OCI-LY3 (cell line): Measurements from ENCODE around the gene CHPT1.

Experiments used
- H2AFZ ChIP-seq: fragments of 200-600, 300-600 bp; shearing (Covaris generic); 2 replicates; pipeline ENCODE4 v1.6.0; 2014; ENCODE audit warnings: antibody characterized with exemption, low read depth, low read length
- H3K27ac ChIP-seq: fragments of 200-600, 300-600 bp; sonication (generic); 2 replicates; pipeline ENCODE4 v1.5.1; 2014; ENCODE audit warnings: mild to moderate bottlenecking, low read length, moderate library complexity, mixed read lengths
- H3K27me3 ChIP-seq: fragments of 200-600, 300-600 bp; sonication (generic); 2 replicates; pipeline ENCODE4 v1.6.1; 2014; ENCODE audit warnings: low read depth, low read length, mixed read lengths
- H3K36me3 ChIP-seq: fragments of 200-600, 300-600 bp; sonication (generic); replicated peaks from 2 replicates; pipeline ENCODE3; 2014; ENCODE audit warnings: low read depth, low read length, mixed read lengths
- H3K4me1 ChIP-seq: fragments of 300-600, 200-600 bp; sonication (generic); 2 replicates; pipeline ENCODE4 v1.6.1; 2014; ENCODE audit warnings: low read length, mixed read lengths
- H3K4me2 ChIP-seq: fragments of 200-600, 300-600 bp; sonication (generic); 2 replicates; pipeline ENCODE4 v1.6.1; 2014; ENCODE audit warnings: low read length, mixed read lengths
- H3K4me3 ChIP-seq: fragments of 300-600, 200-600 bp; sonication (generic); 2 replicates; pipeline ENCODE4 v1.5.1; 2014; ENCODE audit warnings: antibody characterized with exemption, mild to moderate bottlenecking, low read length, moderate library complexity
- H3K79me2 ChIP-seq: fragments of 300-600, 200-600 bp; shearing (Covaris generic); 2 replicates; pipeline ENCODE4 v1.6.1; 2014; ENCODE audit warnings: mild to moderate bottlenecking, low read length, mixed read lengths
- H3K9ac ChIP-seq: fragments of 300-600, 200-600 bp; shearing (Covaris generic); 2 replicates; pipeline ENCODE4 v1.6.0; 2014; ENCODE audit warnings: mild to moderate bottlenecking, low read length, moderate library complexity
- H3K9me3 ChIP-seq: fragments of 200-600, 300-600 bp; shearing (Covaris generic); 2 replicates; pipeline ENCODE4 v1.6.1; 2014; ENCODE audit warnings: low read length, mixed read lengths; ENCODE audit not compliant: insufficient read depth
- H4K20me1 ChIP-seq: fragments of 200-600, 300-600 bp; sonication (generic); 2 replicates; pipeline ENCODE4 v1.6.1; 2016; ENCODE audit warnings: low read length, mixed read lengths; ENCODE audit not compliant: insufficient read depth
- CTCF ChIP-seq: fragments of 200-600, 300-600 bp; sonication (generic); IDR thresholded peaks from 2 replicates; pipeline ENCODE4 v1.5.1; 2014; ENCODE audit warnings: antibody characterized with exemption, low read length, low read depth
- EZH2phosphoT487 ChIP-seq: fragments of 200-600 bp; shearing (Covaris generic); IDR thresholded peaks from 2 replicates; pipeline ENCODE4 v1.6.1; 2018; ENCODE audit warnings: antibody characterized with exemption, mixed run types, low read depth

CHPT1 gene

GRCh38 chr12:101740566-101740965 lies 43.1 kb downstream of the CHPT1 start:
- H3K4me3 ChIP-seq: no peak overlapping the region
- no peak overlapping the region for H2AFZ ChIP-seq
- no peak overlapping the region for H3K9ac ChIP-seq
- no peaks in the 10 kb centered on the region for H3K27me3 ChIP-seq
- no peak overlapping the region for H3K4me2 ChIP-seq
- no peaks in the 10 kb centered on the region for H3K79me2 ChIP-seq
- TF ChIP-seq CTCF: no peak
- TF ChIP-seq EZH2phosphoT487: no peak
- no peaks in the 10 kb centered on the region for H3K4me1 ChIP-seq
- H3K9me3 ChIP-seq: no peaks in the 10 kb centered on the region
- peaks cover 3% of the 10 kb centered on the region for H3K36me3 ChIP-seq
- H4K20me1 ChIP-seq: no peaks in the 10 kb centered on the region
- no peak overlapping the region for H3K27ac ChIP-seq

- H3K4me2 ChIP-seq: no peak overlapping the region
- H4K20me1 ChIP-seq: no peaks in the 10 kb centered on the region
- no peaks in the 10 kb centered on the region for H3K4me1 ChIP-seq
- H3K36me3 ChIP-seq: peaks cover 3% of the 10 kb centered on the region
- no peak for TF ChIP-seq EZH2phosphoT487
- H3K27me3 ChIP-seq: no peaks in the 10 kb centered on the region
- H3K4me3 ChIP-seq: no peak overlapping the region
- no peaks in the 10 kb centered on the region for H3K9me3 ChIP-seq
- no peak overlapping the region for H3K9ac ChIP-seq
- no peak overlapping the region for H3K27ac ChIP-seq
- H3K79me2 ChIP-seq: no peaks in the 10 kb centered on the region
- no peak overlapping the region for H2AFZ ChIP-seq
These were observed 43.5 kb downstream of the CHPT1 start for GRCh38 chr12:101740980-101741379.

GRCh38 chr12:101743242-101743641 lies 45.8 kb downstream of the CHPT1 start:
- no peak overlapping the region for H3K4me3 ChIP-seq
- H3K27ac ChIP-seq: no peak overlapping the region
- no peak overlapping the region for H2AFZ ChIP-seq
- no peaks in the 10 kb centered on the region for H3K79me2 ChIP-seq
- TF ChIP-seq EZH2phosphoT487 (no peak), CTCF (no peak)
- no peaks in the 10 kb centered on the region for H3K9me3 ChIP-seq
- no peaks in the 10 kb centered on the region for H3K4me1 ChIP-seq
- no peak overlapping the region for H3K9ac ChIP-seq
- no peaks in the 10 kb centered on the region for H4K20me1 ChIP-seq
- H3K36me3 ChIP-seq: peaks cover 8% of the 10 kb centered on the region
- H3K27me3 ChIP-seq: no peaks in the 10 kb centered on the region
- H3K4me2 ChIP-seq: no peak overlapping the region

GRCh38 chr12:101743724-101744472 lies 46.5 kb downstream of the CHPT1 start:
- H3K4me2 ChIP-seq: no peak overlapping the region
- H2AFZ ChIP-seq: no peak overlapping the region

More at GRCh38 chr12:101743724-101744472, 46.5 kb downstream of the CHPT1 start:
- no peaks in the 10 kb centered on the region for H4K20me1 ChIP-seq
- H3K79me2 ChIP-seq: no peaks in the 10 kb centered on the region
- TF ChIP-seq EZH2phosphoT487 (no peak), CTCF (no peak)
- H3K9me3 ChIP-seq: no peaks in the 10 kb centered on the region
- no peak overlapping the region for H3K4me3 ChIP-seq
- peaks cover 11% of the 10 kb centered on the region for H3K36me3 ChIP-seq
- no peaks in the 10 kb centered on the region for H3K4me1 ChIP-seq
- no peak overlapping the region for H3K27ac ChIP-seq
- H3K27me3 ChIP-seq: no peaks in the 10 kb centered on the region
- no peak overlapping the region for H3K9ac ChIP-seq
